Mammary epithelial cell (primary cell): ENCODE data around the gene NLRC5.

Source experiments
- CTCF ChIP-seq, 2 donors: IDR thresholded peaks in 1 of 2; conservative IDR thresholded peaks in 1 of 2; 2 replicates each; pipeline ENCODE4 v1.5.1; 2011 to 2012; ENCODE audit warnings: inconsistent platforms in 2 of 2, low read length in 2 of 2, mild to moderate bottlenecking in 2 of 2, control low read depth in 1 of 2, low read depth in 1 of 2; ENCODE audit not compliant: insufficient read depth in 1 of 2; ENCODE audit errors: extremely low read depth in 1 of 2
- EZH2 ChIP-seq: IDR thresholded peaks from 2 replicates; pipeline ENCODE4 v1.6.1; 2012; ENCODE audit warnings: low read length, inconsistent platforms, borderline replicate concordance

GRCh38 chr16:57115168-57115513 lies 125.8 kb downstream of the NLRC5 start:
- no peak for TF ChIP-seq CTCF (conservative IDR thresholded peaks at IDR 0.05 in 1 of 2, IDR thresholded peaks at IDR 0.05 in 1 of 2; ENCODE audit: extremely low read depth in 1 of 2, insufficient read depth in 1 of 2, low read depth in 1 of 2, low read length in 2 of 2)
- TF ChIP-seq EZH2 = no peak
